A673 (cell line): ENCODE results near the gene SLC11A1. TPM values are rescaled to one million over a fixed set of nuclear protein-coding genes. Genes with fewer than 3 reads are reported as not detected.

Source experiments
- BruUV-seq: library from RNA; stranded (reverse); fragments of 400-500 nt; replicated peaks from 2 replicates; lab custom pipeline; 2021; lab: Mats Ljungman, UMichigan
- CTCF ChIA-PET: fragments of 300-600 bp; sonication (Branson Sonifier 250); formaldehyde crosslinking; loops from one replicate; lab custom pipeline; 2022; ENCODE audit warnings: antibody characterized with exemption; lab: Charles Lee
- POLR2A ChIA-PET: fragments of 300-600 bp; sonication (Branson Sonifier 250); formaldehyde crosslinking; loops from one replicate; lab custom pipeline; 2022; ENCODE audit warnings: antibody characterized with exemption; ENCODE audit not compliant: low non-redundant PET; lab: Charles Lee
- DNase-seq: peaks from one replicate; pipeline ENCODE4 v3.0.0-alpha.2; 2015; ENCODE audit warnings: low spot score
- H3K27ac ChIP-seq: fragments of 200-600 bp; sonication (generic); 2 replicates; pipeline ENCODE4 v1.5.1; 2016; ENCODE audit warnings: mixed run types, low read depth, mild to moderate bottlenecking, mixed read lengths, antibody characterized with exemption, low read length; ENCODE audit not compliant: poor library complexity, severe bottlenecking
- H3K27me3 ChIP-seq: fragments of 200-600 bp; sonication (generic); replicated peaks from 2 replicates; pipeline ENCODE4 v1.6.1; 2017; ENCODE audit warnings: mixed run types, low read depth, mild to moderate bottlenecking, mixed read lengths, antibody characterized with exemption, low read length; ENCODE audit not compliant: insufficient read depth, poor library complexity
- H3K36me3 ChIP-seq: fragments of 200-600 bp; sonication (generic); 2 replicates; pipeline ENCODE4 v1.6.1; 2016; ENCODE audit warnings: mixed run types, mild to moderate bottlenecking, mixed read lengths, antibody characterized with exemption, low read length; ENCODE audit not compliant: insufficient read depth, poor library complexity, severe bottlenecking
- H3K4me1 ChIP-seq: fragments of 200-600 bp; sonication (generic); 2 replicates; pipeline ENCODE4 v1.6.1; 2017; ENCODE audit warnings: mixed run types, mild to moderate bottlenecking, mixed read lengths, antibody characterized with exemption, low read length; ENCODE audit not compliant: insufficient read depth, poor library complexity, severe bottlenecking
- H3K4me3 ChIP-seq: fragments of 200-600 bp; sonication (generic); 2 replicates; pipeline ENCODE4 v1.5.1; 2016; ENCODE audit warnings: low read depth, mixed run types, mild to moderate bottlenecking, mixed read lengths, low read length; ENCODE audit not compliant: poor library complexity, severe bottlenecking
- H3K9me3 ChIP-seq: fragments of 200-600 bp; sonication (generic); 2 replicates; pipeline ENCODE4 v1.6.1; 2016; ENCODE audit warnings: mixed run types, low read depth, mild to moderate bottlenecking, mixed read lengths, antibody characterized with exemption, low read length; ENCODE audit not compliant: poor library complexity, severe bottlenecking
- CTCF ChIP-seq: fragments of 300-800, 200-600 bp; sonication (generic); conservative IDR thresholded peaks from 2 replicates; pipeline ENCODE4 v1.5.1; 2017; ENCODE audit warnings: low read depth, mild to moderate bottlenecking, antibody characterized with exemption, low read length, moderate library complexity, mixed read lengths
- EZH2 ChIP-seq: fragments of 200-600 bp; sonication (generic); IDR thresholded peaks from 2 replicates; pipeline ENCODE4 v1.6.1; 2017; ENCODE audit warnings: borderline replicate concordance, low read depth, mild to moderate bottlenecking, mixed read lengths, antibody characterized with exemption, low read length; ENCODE audit not compliant: poor library complexity, severe bottlenecking
- intact Hi-C: fragments of 100-400 bp; cut with micrococcal nuclease; formaldehyde crosslinking; loops from one replicate; pipeline ENCODE4 v1.10.0; 2022; ENCODE audit not compliant: unreplicated experiment
- total RNA-seq: library from RNA; stranded (reverse); gene quantifications from 2 replicates; pipeline ENCODE4 v1.2.3, GENCODE V29; 2021

The SLC11A1 gene
- total RNA-seq, 1 experiment from 2014 or later = 0.09 TPM

GRCh38 chr2:218429911-218430692 is 48.0 kb downstream of the SLC11A1 start:
- ChIA-PET POLR2A (no interaction called here), CTCF (interaction anchor here (0.9 kb wide), 1 partner anchor 136 kb away, joined by 3 read pairs; no protein-coding TSS in a partner anchor)
- Histone ChIP-seq H3K27me3 (no peaks in the 10 kb centered on the region), H3K36me3 (no peaks in the 10 kb centered on the region), H3K9me3 (no peaks in the 10 kb centered on the region), H3K4me1 (no peaks in the 10 kb centered on the region), H3K27ac (no peak overlapping the region), H3K4me3 (no peak overlapping the region)
- no peak for DNase-seq
- intact Hi-C loops = no loop called here
- no TSS peak for BruUV-seq
- TF ChIP-seq CTCF = no peak
- no peak for TF ChIP-seq EZH2

- intact Hi-C loops = no loop called here
- no peaks in the 10 kb centered on the region for H3K4me1 ChIP-seq
- H3K27me3 ChIP-seq = no peaks in the 10 kb centered on the region
- H3K4me3 ChIP-seq = no peak overlapping the region
- POLR2A ChIA-PET = no interaction called here
- H3K36me3 ChIP-seq = no peaks in the 10 kb centered on the region
- H3K27ac ChIP-seq = no peak overlapping the region
- no peak for DNase-seq
- CTCF ChIA-PET = interaction anchor here (0.9 kb wide), 1 partner anchor 136 kb away, joined by 3 read pairs; no protein-coding TSS in a partner anchor
- no TSS peak for BruUV-seq
- no peak for TF ChIP-seq EZH2
- TF ChIP-seq CTCF = no peak
- no peaks in the 10 kb centered on the region for H3K9me3 ChIP-seq
Measured at GRCh38 chr2:218430721-218431120, 48.6 kb downstream of the SLC11A1 start.

GRCh38 chr2:218431878-218432277 is 49.8 kb downstream of the SLC11A1 start:
- no peak for DNase-seq
- intact Hi-C loops = no loop called here
- TF ChIP-seq CTCF (no peak), EZH2 (no peak)
- Histone ChIP-seq H3K4me1 (no peaks in the 10 kb centered on the region), H3K27me3 (no peaks in the 10 kb centered on the region), H3K27ac (no peak overlapping the region), H3K36me3 (no peaks in the 10 kb centered on the region), H3K4me3 (no peak overlapping the region), H3K9me3 (no peaks in the 10 kb centered on the region)
- CTCF ChIA-PET = no interaction called here
- BruUV-seq = no TSS peak
- POLR2A ChIA-PET = no interaction called here
